Gastrocnemius medialis (tissue), 4 donors: Measurements from ENCODE around the gene INPP5D. TPM values are rescaled to one million over a fixed set of nuclear protein-coding genes. Genes with fewer than 3 reads are reported as not detected.

Experiments
- ATAC-seq, 2 donors: fragments of 150-250 bp; one replicate each; pipeline ENCODE4 v1.9.1; 2016
- DNase-seq, 2 donors: peaks; one replicate each; pipeline ENCODE4 v3.0.0-alpha.2; 2019
- H3K27ac ChIP-seq, 4 donors: fragments of 200-600 bp; sonication (generic); 1 replicate in 1 of 4; 2 replicates in 3 of 4; pipeline ENCODE4 v1.5.1; 2016 to 2018; ENCODE audit warnings: mild to moderate bottlenecking in 2 of 4, moderate library complexity in 1 of 4
- H3K27me3 ChIP-seq, 3 donors: fragments of 200-600 bp; sonication (generic) in 2 of 3; 1 replicate in 1 of 3; 2 replicates in 2 of 3; pipeline versions ENCODE4 v1.5.1 to v1.6.0; 2016 to 2019; ENCODE audit warnings: mild to moderate bottlenecking in 1 of 3, moderate library complexity in 1 of 3
- H3K36me3 ChIP-seq, 2 donors: fragments of 200-600 bp; sonication (generic) in 1 of 2; one replicate each; pipeline ENCODE4 v1.5.1; 2017 to 2018
- H3K4me1 ChIP-seq, 2 donors: fragments of 200-600 bp; sonication (generic) in 1 of 2; one replicate each; pipeline ENCODE4 v1.5.1; 2016 to 2017; ENCODE audit warnings: mild to moderate bottlenecking in 2 of 2
- H3K4me3 ChIP-seq, 4 donors: fragments of 200-600 bp; sonication (generic) in 3 of 4; 1 replicate in 1 of 4; 2 replicates in 3 of 4; pipeline ENCODE4 v1.5.1; 2016 to 2019; ENCODE audit warnings: mild to moderate bottlenecking in 2 of 4
- H3K9me3 ChIP-seq, 3 donors: fragments of 200-600 bp; sonication (generic) in 2 of 3; 1 replicate in 1 of 3; 2 replicates in 2 of 3; pipeline ENCODE4 v1.5.1; 2016 to 2019
- CTCF ChIP-seq, 5 experiments: fragments of 450-650 bp in 3 of 5; fragments of 200-600 bp in 2 of 5; sonication (generic) in 2 of 5; IDR thresholded peaks in 4 of 5; conservative IDR thresholded peaks in 1 of 5; 1 replicate in 4 of 5; 2 replicates in 1 of 5; pipeline ENCODE4 v1.5.1; 2016 to 2019; ENCODE audit warnings: antibody characterized with exemption in 5 of 5, mild to moderate bottlenecking in 3 of 5, moderate library complexity in 3 of 5
- POLR2A ChIP-seq, 2 donors: fragments of 450-650 bp; IDR thresholded peaks; one replicate each; pipeline ENCODE4 v1.6.1; 2017; ENCODE audit warnings: antibody characterized with exemption in 2 of 2, mild to moderate bottlenecking in 2 of 2, moderate library complexity in 2 of 2
- in situ Hi-C, 4 donors: fragments of 200-750 bp; cut with MboI; loops; one replicate each; pipeline versions ENCODE4 v1.15.0 to v1.8.0; 2017; ENCODE audit warnings: low sequenced_read_pairs in 4 of 4
- intact Hi-C: fragments of 100-400 bp; cut with DNase I; formaldehyde crosslinking; loops from one replicate; pipeline ENCODE4 v1.15.1; 2023; ENCODE audit warnings: low total_unique reads
- total RNA-seq, 4 donors: library from RNA; depleted of rRNA; stranded (reverse); fragments of >200 nt; gene quantifications; one replicate each; pipeline versions ENCODE4 v1.1.0 to v1.2.3, GENCODE V29; 2016

The INPP5D gene
- total RNA-seq, 4 donors from 2014 or later: 1.7 to 18.7 (median 4.9) TPM

- DNase-seq: no peak
- intact Hi-C loops (no loop called here), in situ Hi-C loops (no loop called here)
- Histone ChIP-seq H3K36me3 (no peaks in the 10 kb centered on the region), H3K9me3 (no peaks in the 10 kb centered on the region), H3K4me1 (no peaks in the 10 kb centered on the region), H3K27me3 (no peaks in the 10 kb centered on the region), H3K4me3 (no peak overlapping the region), H3K27ac (no peak overlapping the region)
- TF ChIP-seq POLR2A (IDR thresholded peaks at IDR 0.05) (no peak), CTCF (IDR thresholded peaks at IDR 0.05 in 4 of 5, conservative IDR thresholded peaks at IDR 0.05 in 1 of 5) (no peak)
- ATAC-seq: no peak
Observed at GRCh38 chr2:233023007-233023760, 37.0 kb upstream of the INPP5D start.

- DNase-seq: no peak
- in situ Hi-C loops: no loop called here
Observed at GRCh38 chr2:233023761-233024410, 36.3 kb upstream of the INPP5D start.

GRCh38 chr2:233025706-233026105 is 34.4 kb upstream of the INPP5D start:
- no peak for DNase-seq
- H3K4me1 ChIP-seq: no peaks in the 10 kb centered on the region
- no peak for TF ChIP-seq CTCF (IDR thresholded peaks at IDR 0.05 in 4 of 5, conservative IDR thresholded peaks at IDR 0.05 in 1 of 5)
- no peak for TF ChIP-seq POLR2A (IDR thresholded peaks at IDR 0.05)
- no peak for ATAC-seq
- no peaks in the 10 kb centered on the region for H3K36me3 ChIP-seq
- H3K27ac ChIP-seq: no peak overlapping the region
- no peaks in the 10 kb centered on the region for H3K27me3 ChIP-seq
- intact Hi-C loops (no loop called here), in situ Hi-C loops (loop anchor here in 1 of 4 donors (25.0 kb wide), 1 partner anchor 413 kb away; no protein-coding TSS in a partner anchor)
- H3K9me3 ChIP-seq: no peaks in the 10 kb centered on the region
- no peak overlapping the region for H3K4me3 ChIP-seq

More at GRCh38 chr2:233023761-233024410, 36.3 kb upstream of the INPP5D start:
- Histone ChIP-seq H3K4me1 (no peaks in the 10 kb centered on the region), H3K27ac (no peak overlapping the region), H3K27me3 (no peaks in the 10 kb centered on the region), H3K4me3 (no peak overlapping the region), H3K36me3 (no peaks in the 10 kb centered on the region), H3K9me3 (no peaks in the 10 kb centered on the region)
- no peak for TF ChIP-seq POLR2A (IDR thresholded peaks at IDR 0.05)
- no peak for TF ChIP-seq CTCF (IDR thresholded peaks at IDR 0.05 in 4 of 5, conservative IDR thresholded peaks at IDR 0.05 in 1 of 5)
- ATAC-seq: no peak
- intact Hi-C loops: no loop called here

GRCh38 chr2:233026198-233026813 is 33.8 kb upstream of the INPP5D start:
- ATAC-seq (no peak), DNase-seq (no peak)
- Histone ChIP-seq H3K4me1 (no peaks in the 10 kb centered on the region), H3K27ac (no peak overlapping the region), H3K9me3 (no peaks in the 10 kb centered on the region), H3K36me3 (no peaks in the 10 kb centered on the region), H3K4me3 (no peak overlapping the region), H3K27me3 (no peaks in the 10 kb centered on the region)
- intact Hi-C loops: no loop called here
- in situ Hi-C loops: loop anchor here in 1 of 4 donors (25.0 kb wide), 1 partner anchor 414 kb away; no protein-coding TSS in a partner anchor
- TF ChIP-seq POLR2A (IDR thresholded peaks at IDR 0.05) (no peak), CTCF (IDR thresholded peaks at IDR 0.05 in 4 of 5, conservative IDR thresholded peaks at IDR 0.05 in 1 of 5) (no peak)
